ENCODE results near the gene FOXJ3.

DNA sequence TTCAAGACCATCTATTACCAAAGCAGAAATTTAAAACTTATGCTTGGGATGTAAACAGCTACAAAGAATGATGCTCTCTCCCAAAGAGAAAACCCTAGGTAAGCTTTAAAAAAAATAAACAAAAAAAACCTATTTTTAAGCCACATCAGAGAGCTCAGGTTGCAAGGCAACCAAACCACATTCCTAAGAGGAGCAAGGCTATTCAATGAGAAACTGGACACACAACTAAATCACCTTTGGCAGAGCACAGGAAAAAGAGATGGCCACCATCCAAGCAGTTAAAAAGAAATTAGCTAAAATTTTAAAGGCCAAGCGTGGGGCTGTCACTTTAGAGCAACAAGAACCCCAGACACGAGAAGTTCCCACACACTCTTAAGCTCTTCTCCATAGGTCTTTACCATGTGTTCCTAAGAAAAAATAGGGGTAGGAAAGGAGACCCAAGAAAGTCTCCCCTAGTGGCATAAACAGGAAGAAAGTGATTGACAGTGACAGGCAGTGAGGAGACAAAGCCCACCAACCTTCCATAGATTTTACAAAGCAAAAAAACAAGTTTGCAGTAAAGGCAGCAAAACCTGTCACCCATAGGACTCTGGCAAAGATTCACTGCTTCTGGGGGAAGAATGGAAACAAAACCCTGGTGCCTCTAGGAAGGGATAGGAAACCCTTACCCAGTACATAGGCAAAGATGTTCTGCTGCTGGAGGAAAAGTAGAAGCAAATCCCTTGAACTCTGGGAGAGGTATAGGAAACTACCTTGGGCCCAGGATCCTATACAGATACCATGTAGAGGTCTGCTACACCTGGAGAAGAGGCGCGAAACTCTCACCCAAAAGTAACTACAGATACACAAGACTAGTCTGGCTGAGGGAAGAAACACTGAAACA is 68.5 kb downstream of the FOXJ3 start:
- TF ChIP-seq, protein P1, sequence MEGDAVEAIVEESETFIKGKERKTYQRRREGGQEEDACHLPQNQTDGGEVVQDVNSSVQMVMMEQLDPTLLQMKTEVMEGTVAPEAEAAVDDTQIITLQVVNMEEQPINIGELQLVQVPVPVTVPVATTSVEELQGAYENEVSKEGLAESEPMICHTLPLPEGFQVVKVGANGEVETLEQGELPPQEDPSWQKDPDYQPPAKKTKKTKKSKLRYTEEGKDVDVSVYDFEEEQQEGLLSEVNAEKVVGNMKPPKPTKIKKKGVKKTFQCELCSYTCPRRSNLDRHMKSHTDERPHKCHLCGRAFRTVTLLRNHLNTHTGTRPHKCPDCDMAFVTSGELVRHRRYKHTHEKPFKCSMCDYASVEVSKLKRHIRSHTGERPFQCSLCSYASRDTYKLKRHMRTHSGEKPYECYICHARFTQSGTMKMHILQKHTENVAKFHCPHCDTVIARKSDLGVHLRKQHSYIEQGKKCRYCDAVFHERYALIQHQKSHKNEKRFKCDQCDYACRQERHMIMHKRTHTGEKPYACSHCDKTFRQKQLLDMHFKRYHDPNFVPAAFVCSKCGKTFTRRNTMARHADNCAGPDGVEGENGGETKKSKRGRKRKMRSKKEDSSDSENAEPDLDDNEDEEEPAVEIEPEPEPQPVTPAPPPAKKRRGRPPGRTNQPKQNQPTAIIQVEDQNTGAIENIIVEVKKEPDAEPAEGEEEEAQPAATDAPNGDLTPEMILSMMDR (IDR thresholded peaks at IDR 0.05 in 4 of 5, conservative IDR thresholded peaks at IDR 0.05 in 1 of 5): no peak
- TF ChIP-seq POLR2A (IDR thresholded peaks at IDR 0.05): no peak
